ENCODE measurements around the gene MAP7D2.

GRCh38 chrX:20159797-20160385 is 43.2 kb upstream of the MAP7D2 start:
- TF ChIP-seq PTBP1 (IDR thresholded peaks at IDR 0.05; ENCODE audit: low read depth, low read length, poor library complexity, severe bottlenecking) (no peak), CTCF (CRISPR knock-in tag; IDR thresholded peaks at IDR 0.05) (no peak), MAX (IDR thresholded peaks at IDR 0.05) (no peak), ONECUT2 (CRISPR knock-in tag; IDR thresholded peaks at IDR 0.05) (no peak), HNRNPK (IDR thresholded peaks at IDR 0.05; ENCODE audit: low read depth, low read length, poor library complexity, severe bottlenecking) (no peak), TAF1 (CRISPR knock-in tag; IDR thresholded peaks at IDR 0.05) (no peak), USF2 (IDR thresholded peaks at IDR 0.05; ENCODE audit: low read depth, low read length) (no peak), USF2 (CRISPR knock-in tag; IDR thresholded peaks at IDR 0.05; ENCODE audit: borderline replicate concordance) (no peak), ZSCAN5A (CRISPR knock-in tag; IDR thresholded peaks at IDR 0.05; ENCODE audit: borderline replicate concordance) (no peak), MAFK (conservative IDR thresholded peaks at IDR 0.05 in 1 of 2, IDR thresholded peaks at IDR 0.05 in 1 of 2; ENCODE audit: low read length in 2 of 2) (no peak), KDM6A (CRISPR knock-in tag; IDR thresholded peaks at IDR 0.05; ENCODE audit: low read depth) (no peak), FOXA1 (IDR thresholded peaks at IDR 0.05) (no peak), FOXA1 (CRISPR knock-in tag; IDR thresholded peaks at IDR 0.05) (no peak)

All from HepG2 (cell line).